Endometrium (tissue), 2 donors: ENCODE results near the gene TFF1.

Experiments
- FAIRE-seq: peaks from 2 replicates; lab custom pipeline; 2012; peaks lifted over from hg19 to GRCh38; lab: Jason Lieb, UNC
- donor health status: control.
- donor health status: control.

TFF1 gene

GRCh38 chr21:42382915-42383314, 16.6 kb upstream of the TFF1 start:
- no peak for FAIRE-seq

- FAIRE-seq: no peak
These were observed 15.1 kb upstream of the TFF1 start for GRCh38 chr21:42381347-42381984.

GRCh38 chr21:42379426-42380215, 13.3 kb upstream of the TFF1 start:
- no peak for FAIRE-seq

DNA sequence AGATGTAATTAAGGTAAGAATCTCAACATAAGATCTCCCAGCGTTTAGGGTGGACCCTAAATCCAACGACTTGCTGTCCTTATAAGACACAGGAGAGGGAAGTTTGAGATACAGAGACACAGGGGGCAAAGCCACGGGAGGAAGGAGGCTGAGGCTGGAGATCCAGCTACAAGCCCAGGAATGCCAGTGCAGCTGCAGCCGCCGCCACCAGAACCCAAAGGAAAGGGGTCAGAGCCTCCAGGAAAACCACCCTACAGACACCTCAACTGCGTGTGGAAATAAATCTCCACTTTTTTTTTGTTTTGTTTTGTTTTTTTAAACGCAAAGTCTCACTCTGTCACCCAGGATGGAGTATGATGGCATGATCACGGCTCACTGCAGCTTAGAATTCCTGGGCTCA, 12.1 kb upstream of the TFF1 start:
- FAIRE-seq: no peak

GRCh38 chr21:42377951-42378340, 11.6 kb upstream of the TFF1 start:
- FAIRE-seq: no peak

- no peak for FAIRE-seq
These were observed 11.0 kb upstream of the TFF1 start for GRCh38 chr21:42377211-42377950.

- no peak for FAIRE-seq
These were observed 10.1 kb upstream of the TFF1 start for GRCh38 chr21:42376338-42376982.

DNA sequence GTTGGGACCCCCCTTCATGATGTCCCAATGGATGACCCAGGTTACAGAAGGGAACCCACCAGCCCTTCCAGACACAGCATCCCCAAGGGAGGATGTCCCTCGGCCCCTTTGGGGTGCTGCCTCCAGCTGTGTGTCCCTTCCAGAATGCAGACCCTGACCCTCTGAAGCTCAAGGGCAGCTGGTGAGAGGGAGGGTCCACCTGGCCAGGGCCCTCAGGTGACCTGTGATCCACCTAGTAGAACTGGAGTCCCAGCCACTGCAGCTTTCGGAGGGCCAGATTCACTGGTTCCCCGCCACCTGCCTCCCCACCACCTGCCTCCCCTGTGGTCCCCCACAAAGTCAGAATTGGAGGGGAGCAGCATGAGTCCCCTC, 9.6 kb upstream of the TFF1 start:
- FAIRE-seq: no peak

DNA sequence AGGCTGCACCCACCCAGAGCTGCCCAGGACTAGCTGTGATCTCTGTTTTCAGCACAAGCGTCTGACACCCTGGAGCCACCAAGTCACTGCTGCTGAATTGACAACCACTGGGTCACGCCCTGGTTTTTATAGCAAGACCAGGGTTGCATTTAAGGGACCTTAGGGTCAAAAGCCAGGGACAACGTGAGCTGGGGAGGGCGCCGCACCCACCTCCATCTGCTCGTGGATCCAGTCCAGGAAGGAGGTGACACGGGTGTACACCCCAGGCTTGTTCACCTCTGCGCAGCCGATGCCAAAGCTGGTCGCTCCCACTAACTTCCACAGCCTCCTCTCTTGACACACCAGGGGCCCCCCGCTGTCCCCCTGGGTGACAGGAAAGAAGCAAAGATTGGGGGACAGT, 9.2 kb upstream of the TFF1 start:
- no peak for FAIRE-seq

DNA sequence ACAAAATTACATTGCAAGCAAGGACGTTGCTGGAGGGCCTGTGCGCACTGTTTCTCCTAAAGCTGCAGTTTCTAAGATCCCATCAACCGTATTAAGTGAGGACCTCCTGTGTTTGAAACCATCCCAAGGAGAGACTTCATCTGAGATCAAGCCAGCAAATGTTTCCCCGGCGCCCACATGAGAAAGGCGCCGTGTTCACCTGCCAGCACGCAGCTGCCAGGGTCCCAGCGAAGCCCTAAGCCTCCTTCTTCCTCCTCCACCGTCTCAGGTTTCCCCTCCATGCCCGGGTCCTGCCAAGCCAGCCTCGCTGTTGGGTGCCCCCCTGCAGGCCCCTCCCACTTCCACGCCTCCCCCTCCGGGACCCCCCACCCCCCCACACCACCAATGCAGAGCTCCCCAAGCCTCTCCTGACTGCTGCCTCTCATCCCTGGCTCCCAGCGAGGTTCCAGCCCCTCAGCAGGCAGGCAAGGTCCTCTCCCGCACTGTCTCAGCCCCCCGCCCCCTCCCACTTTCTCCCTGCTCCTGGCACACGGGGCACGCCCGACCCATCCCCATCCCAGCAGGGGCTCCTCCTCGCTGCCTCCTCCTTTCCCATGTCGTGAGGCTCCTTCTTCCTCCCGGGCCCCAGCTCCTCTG, 8.6 kb upstream of the TFF1 start:
- FAIRE-seq: no peak

- FAIRE-seq: no peak
These were observed 8.1 kb upstream of the TFF1 start for GRCh38 chr21:42374457-42374856.

- FAIRE-seq: no peak
These were observed 7.6 kb upstream of the TFF1 start for GRCh38 chr21:42373908-42374455.

- no peak for FAIRE-seq
These were observed 7.0 kb upstream of the TFF1 start for GRCh38 chr21:42373196-42373907.

GRCh38 chr21:42370894-42371654, 4.7 kb upstream of the TFF1 start:
- no peak for FAIRE-seq

DNA sequence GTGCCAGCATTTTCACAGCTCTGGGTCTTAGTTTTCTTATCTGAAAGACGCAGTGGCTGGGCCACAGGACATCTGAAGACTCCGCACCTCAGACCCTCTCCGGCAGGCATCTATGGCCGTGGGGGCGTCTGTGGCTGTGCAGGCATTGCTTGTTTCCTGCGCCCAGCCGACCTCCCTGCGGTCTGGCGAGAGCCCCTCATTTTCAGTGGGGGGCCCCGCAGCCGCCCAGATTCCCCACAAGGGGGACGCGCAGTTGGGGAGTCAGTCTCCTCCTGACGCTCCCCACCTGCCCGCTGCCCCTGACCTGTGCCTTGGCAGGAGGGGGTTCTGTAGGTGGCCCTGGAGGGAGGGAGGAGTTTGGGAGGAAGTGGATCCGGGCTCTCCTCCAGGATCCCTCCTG, 3.5 kb upstream of the TFF1 start:
- FAIRE-seq: no peak

DNA sequence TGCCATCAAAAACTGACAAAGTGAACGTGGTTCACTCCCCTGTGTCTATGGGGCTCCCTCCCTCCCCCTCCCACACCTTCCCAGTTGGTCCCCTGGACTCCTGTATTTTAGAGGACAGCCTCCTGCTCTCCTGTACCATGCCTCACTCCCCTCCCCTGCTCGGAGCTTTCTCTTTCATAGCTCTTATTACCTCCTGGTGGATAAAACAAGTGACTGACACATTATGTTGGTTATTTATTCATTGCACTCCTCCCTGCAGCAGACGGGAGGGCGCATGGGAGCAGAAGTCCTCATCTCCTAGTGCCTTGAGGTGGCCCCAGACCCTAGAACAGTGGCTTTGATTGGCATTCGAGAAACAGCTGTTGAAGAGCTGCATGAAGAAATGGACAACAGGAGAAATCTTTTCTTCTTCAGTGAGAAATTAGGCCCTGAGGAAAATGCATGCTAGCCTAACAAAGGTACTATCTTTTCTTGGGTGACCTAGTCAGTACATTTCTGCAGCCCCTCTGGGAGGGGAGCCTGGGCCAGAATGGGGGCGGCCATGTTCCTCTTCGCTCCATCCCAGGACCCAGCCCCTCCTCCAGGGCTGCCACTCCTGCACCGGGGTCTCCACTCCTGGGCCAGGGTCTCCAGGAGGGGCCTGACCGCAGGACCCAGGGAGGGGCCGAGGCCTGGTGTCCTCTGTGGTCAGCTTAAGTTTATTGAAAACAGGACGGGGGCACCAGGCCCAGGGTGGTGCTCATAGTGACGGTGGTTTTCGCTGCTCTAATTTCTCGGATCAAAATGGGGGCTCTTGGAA, 1.2 kb upstream of the TFF1 start:
- no peak for FAIRE-seq

- no peak for FAIRE-seq
These were observed 565 bp downstream of the TFF1 start for GRCh38 chr21:42365770-42366169.

DNA sequence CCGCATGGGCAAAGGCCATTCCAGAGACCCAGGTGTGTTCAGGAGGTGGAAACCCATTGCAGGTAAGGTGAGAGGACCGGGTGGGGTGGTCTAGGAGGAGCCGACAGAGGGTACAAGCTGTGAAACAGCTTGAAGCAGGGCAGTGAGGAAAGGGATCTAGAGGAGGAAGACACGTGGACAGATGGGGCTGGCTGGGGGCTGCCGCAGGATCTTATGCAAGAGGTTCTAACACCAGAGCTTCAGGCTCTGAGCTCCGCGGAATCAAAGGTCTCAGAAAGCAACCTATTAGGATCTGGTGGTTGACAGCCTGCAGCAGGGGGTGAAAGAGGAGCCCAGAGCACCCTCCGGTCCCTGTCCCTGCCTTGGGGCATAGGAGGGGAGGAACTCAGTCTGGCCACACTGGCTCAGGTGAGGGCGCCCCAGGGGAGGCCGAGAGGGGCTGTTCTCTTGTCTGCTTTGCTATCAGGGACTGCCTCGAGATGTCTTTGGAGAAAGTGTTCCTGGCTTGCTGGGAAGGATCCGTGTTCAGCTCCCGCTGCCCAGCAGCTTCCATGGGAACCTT, 1.9 kb downstream of the TFF1 start:
- FAIRE-seq: no peak

DNA sequence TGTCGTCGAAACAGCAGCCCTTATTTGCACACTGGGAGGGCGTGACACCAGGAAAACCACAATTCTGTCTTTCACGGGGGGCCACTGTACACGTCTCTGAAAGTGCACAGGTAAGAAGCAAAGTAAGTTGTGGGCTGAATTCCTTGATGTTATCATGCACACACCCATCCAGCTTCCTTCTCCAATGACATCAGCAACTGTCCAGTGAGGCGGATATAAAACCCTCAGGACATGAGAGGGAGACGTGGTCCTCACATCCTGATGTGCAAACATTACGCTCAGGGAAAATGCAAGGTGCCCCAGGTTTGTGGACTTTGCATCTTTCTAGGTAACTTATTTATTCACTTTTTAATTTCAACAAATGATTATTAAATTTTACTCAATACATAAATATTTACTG, 3.0 kb downstream of the TFF1 start:
- no peak for FAIRE-seq
